AG09319 (cell line): Measurements from ENCODE around the gene CLMN.
"Not testable (repeated sequence)": the region's sequence is repeated elsewhere in the genome, so short reads cannot be mapped to it uniquely, and the experiment has no call there.

ENCODE experiments used
- DNase-seq: peaks from one replicate; pipeline ENCODE4 v3.0.0-alpha.2; 2010; ENCODE audit warnings: low read depth; ENCODE audit errors: extremely low read depth
- TF ChIP-seq, protein P1 (sequence below): IDR thresholded peaks from 2 replicates; pipeline ENCODE4 v1.5.1; 2011; ENCODE audit warnings: low read depth, mild to moderate bottlenecking, inconsistent platforms, low read length, moderate library complexity

CLMN gene

GRCh38 chr14:95180966-95181741 is 138.6 kb downstream of the CLMN start:
- TF ChIP-seq, protein P1, sequence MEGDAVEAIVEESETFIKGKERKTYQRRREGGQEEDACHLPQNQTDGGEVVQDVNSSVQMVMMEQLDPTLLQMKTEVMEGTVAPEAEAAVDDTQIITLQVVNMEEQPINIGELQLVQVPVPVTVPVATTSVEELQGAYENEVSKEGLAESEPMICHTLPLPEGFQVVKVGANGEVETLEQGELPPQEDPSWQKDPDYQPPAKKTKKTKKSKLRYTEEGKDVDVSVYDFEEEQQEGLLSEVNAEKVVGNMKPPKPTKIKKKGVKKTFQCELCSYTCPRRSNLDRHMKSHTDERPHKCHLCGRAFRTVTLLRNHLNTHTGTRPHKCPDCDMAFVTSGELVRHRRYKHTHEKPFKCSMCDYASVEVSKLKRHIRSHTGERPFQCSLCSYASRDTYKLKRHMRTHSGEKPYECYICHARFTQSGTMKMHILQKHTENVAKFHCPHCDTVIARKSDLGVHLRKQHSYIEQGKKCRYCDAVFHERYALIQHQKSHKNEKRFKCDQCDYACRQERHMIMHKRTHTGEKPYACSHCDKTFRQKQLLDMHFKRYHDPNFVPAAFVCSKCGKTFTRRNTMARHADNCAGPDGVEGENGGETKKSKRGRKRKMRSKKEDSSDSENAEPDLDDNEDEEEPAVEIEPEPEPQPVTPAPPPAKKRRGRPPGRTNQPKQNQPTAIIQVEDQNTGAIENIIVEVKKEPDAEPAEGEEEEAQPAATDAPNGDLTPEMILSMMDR: no peak

DNA sequence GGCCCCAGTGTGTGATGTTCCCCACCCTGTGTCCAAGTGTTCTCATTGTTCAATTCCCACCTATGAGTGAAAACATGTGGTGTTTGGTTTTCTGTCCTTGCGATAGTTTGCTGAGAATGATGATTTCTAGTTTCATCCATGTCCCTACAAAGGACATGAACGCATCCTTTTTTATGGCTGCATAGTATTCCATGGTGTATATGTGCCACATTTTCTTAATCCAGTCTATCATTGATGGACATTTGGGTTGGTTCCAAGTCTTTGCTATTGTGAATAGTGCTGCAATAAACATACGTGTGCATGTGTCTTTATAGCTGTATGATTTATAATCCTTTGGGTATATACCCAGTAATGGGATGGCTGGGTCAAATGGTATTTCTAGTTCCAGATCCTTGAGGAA is 144.0 kb downstream of the CLMN start:
- DNase-seq: not testable (repeated sequence)

More at GRCh38 chr14:95180966-95181741, 138.6 kb downstream of the CLMN start:
- no peak for DNase-seq

- TF ChIP-seq, protein P1: no peak; the same call in 1 of the 2 replicates
- no peak for DNase-seq
Observed at GRCh38 chr14:95174184-95174792, 145.4 kb downstream of the CLMN start.

DNA sequence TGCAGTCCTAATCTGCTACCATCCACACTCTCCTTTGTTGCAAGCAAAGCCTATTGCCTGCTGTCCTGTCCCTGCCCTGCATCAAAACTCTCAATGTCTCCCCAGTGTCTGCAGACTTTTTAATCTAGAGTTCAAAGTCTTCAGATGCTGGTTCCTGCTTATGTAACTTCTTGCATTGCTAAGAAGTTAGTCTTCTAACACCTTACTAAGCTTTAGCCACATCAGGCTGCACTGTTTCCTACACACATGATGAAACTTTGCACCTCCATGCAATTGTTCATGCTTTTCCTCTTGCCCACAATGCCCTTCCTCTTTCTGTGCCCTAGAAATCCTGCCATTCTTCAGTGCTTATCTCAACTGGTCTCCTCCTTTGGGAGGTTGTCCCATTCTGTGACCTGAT is 146.2 kb downstream of the CLMN start:
- TF ChIP-seq, protein P1: no peak
- no peak for DNase-seq

GRCh38 chr14:95167177-95167576 is 152.5 kb downstream of the CLMN start:
- TF ChIP-seq, protein P1: no peak

GRCh38 chr14:95165517-95165916 is 154.2 kb downstream of the CLMN start:
- TF ChIP-seq, protein P1: no peak
- DNase-seq: no peak

More at GRCh38 chr14:95167177-95167576, 152.5 kb downstream of the CLMN start:
- DNase-seq: no peak

DNA sequence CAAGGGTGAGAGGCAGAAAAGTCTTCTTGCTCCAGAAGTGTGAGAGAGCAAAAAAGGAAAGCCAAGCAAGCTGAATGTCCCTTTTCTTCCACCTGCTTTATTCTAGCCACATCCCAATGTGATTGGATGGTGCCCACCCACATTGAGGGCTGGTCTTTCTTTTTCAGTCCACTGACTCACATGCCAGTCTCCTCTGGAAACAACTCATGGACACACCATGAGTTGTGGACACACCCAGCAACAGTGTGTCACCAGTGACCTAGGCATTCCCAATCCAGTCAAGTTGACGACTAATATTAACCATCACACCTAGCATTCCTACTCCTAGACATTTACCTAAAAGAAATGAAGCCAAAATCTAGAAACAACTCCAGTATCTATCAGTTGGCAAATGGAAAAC is 155.2 kb downstream of the CLMN start:
- DNase-seq: no peak
- TF ChIP-seq, protein P1: no peak
